GM21447 (cell line): Measurements from ENCODE around the gene AIG1.
"Not testable (repeated sequence)": the region's sequence is repeated elsewhere in the genome, so short reads cannot be mapped to it uniquely, and the experiment has no call there.

Experiments used
- ATAC-seq: cut with Tn5 transposase; IDR thresholded peaks from one replicate; pipeline ENCODE4 v1.9.1; 2021; ENCODE audit not compliant: unreplicated experiment

Gene AIG1

GRCh38 chr6:143160439-143161220 lies 99.9 kb downstream of the AIG1 start:
- no peak for ATAC-seq

- no peak for ATAC-seq
These were observed 102.9 kb downstream of the AIG1 start for GRCh38 chr6:143163621-143164020.

GRCh38 chr6:143164565-143165105 lies 103.9 kb downstream of the AIG1 start:
- no peak for ATAC-seq

- ATAC-seq = no peak
These were observed 104.7 kb downstream of the AIG1 start for GRCh38 chr6:143165315-143165855.

GRCh38 chr6:143166247-143166695 lies 105.6 kb downstream of the AIG1 start:
- no peak for ATAC-seq

GRCh38 chr6:143167224-143167623 lies 106.5 kb downstream of the AIG1 start:
- no peak for ATAC-seq

- not testable (repeated sequence) for ATAC-seq
These were observed 107.7 kb downstream of the AIG1 start for GRCh38 chr6:143168396-143168816.

- ATAC-seq = no peak
These were observed 108.8 kb downstream of the AIG1 start for GRCh38 chr6:143169440-143169839.

- ATAC-seq = no peak
These were observed 113.8 kb downstream of the AIG1 start for GRCh38 chr6:143174516-143174915.

GRCh38 chr6:143174951-143175350 lies 114.3 kb downstream of the AIG1 start:
- ATAC-seq = no peak

GRCh38 chr6:143176090-143177021 lies 115.7 kb downstream of the AIG1 start:
- ATAC-seq = no peak

- ATAC-seq = no peak
These were observed 117.0 kb downstream of the AIG1 start for GRCh38 chr6:143177706-143178105.

GRCh38 chr6:143179096-143179495 lies 118.4 kb downstream of the AIG1 start:
- ATAC-seq = no peak

- ATAC-seq = no peak
These were observed 119.4 kb downstream of the AIG1 start for GRCh38 chr6:143179901-143180612.

- ATAC-seq = no peak
These were observed 120.1 kb downstream of the AIG1 start for GRCh38 chr6:143180826-143181225.

- ATAC-seq = no peak
These were observed 123.0 kb downstream of the AIG1 start for GRCh38 chr6:143183666-143184065.

- ATAC-seq = no peak
These were observed 124.6 kb downstream of the AIG1 start for GRCh38 chr6:143185288-143185687.

GRCh38 chr6:143187238-143187923 lies 126.7 kb downstream of the AIG1 start:
- no peak for ATAC-seq

GRCh38 chr6:143188292-143188691 lies 127.6 kb downstream of the AIG1 start:
- no peak for ATAC-seq

GRCh38 chr6:143191361-143191760 lies 130.7 kb downstream of the AIG1 start:
- ATAC-seq = no peak
